AG10803 (cell line): ENCODE results near the gene CHRNA5.
"Not testable (repeated sequence)": the region's sequence is repeated elsewhere in the genome, so short reads cannot be mapped to it uniquely, and the experiment has no call there.

Experiments used
- DNase-seq: peaks from one replicate; pipeline ENCODE4 v3.0.0; 2010; ENCODE audit warnings: low read depth
- H3K4me3 ChIP-seq: 2 replicates; pipeline ENCODE4 v1.5.1; 2011; ENCODE audit warnings: mild to moderate bottlenecking, low read length, control low read depth
- TF ChIP-seq, protein P1 (sequence below): conservative IDR thresholded peaks from 2 replicates; pipeline ENCODE4 v1.5.1; 2011; ENCODE audit warnings: mild to moderate bottlenecking, low read length, control low read depth, inconsistent platforms

CHRNA5 gene

DNA sequence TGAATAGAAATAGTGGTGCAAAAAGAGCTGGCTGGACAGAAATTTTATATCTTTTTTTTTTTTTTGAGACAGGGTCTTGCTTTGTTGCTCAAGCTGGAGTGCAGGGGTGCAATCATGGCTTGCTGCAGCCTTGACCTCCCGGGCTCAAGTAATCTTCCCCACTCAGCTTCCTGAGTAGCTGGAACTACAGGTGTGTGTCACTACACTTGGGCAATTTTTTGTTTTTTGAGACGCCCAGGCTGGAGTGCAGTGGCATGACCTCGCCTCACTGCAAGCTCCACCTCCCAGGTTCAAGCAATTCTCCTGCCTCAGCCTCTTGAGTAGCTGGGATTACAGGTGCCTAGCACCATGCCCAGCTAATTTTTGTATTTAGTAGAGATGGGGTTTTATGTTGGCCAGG is 33.0 kb downstream of the CHRNA5 start:
- DNase-seq: no peak
- TF ChIP-seq, protein P1, sequence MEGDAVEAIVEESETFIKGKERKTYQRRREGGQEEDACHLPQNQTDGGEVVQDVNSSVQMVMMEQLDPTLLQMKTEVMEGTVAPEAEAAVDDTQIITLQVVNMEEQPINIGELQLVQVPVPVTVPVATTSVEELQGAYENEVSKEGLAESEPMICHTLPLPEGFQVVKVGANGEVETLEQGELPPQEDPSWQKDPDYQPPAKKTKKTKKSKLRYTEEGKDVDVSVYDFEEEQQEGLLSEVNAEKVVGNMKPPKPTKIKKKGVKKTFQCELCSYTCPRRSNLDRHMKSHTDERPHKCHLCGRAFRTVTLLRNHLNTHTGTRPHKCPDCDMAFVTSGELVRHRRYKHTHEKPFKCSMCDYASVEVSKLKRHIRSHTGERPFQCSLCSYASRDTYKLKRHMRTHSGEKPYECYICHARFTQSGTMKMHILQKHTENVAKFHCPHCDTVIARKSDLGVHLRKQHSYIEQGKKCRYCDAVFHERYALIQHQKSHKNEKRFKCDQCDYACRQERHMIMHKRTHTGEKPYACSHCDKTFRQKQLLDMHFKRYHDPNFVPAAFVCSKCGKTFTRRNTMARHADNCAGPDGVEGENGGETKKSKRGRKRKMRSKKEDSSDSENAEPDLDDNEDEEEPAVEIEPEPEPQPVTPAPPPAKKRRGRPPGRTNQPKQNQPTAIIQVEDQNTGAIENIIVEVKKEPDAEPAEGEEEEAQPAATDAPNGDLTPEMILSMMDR: no peak
- no peak overlapping the region for H3K4me3 ChIP-seq

DNA sequence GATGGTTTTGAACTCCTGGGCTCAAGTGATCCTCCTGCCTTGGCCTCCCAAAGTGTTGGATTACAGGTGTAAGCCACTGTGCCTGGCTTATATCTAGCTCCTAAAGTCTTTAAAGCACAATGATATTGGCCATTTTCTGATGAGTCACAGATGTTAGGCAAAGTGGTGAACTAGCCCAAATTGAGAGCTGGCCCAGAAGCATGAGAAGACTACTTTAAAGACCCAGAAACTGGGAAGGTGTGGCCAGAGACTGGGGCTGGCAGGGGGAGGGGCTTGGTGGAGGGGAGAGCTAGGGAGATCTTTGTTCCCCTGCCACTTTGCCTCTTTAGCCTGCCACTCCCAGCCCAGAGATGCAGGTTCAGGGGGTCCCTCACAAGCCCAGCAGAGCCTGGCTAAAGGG is 33.9 kb downstream of the CHRNA5 start:
- DNase-seq: no peak
- TF ChIP-seq, protein P1: no peak
- H3K4me3 ChIP-seq: no peak overlapping the region

DNA sequence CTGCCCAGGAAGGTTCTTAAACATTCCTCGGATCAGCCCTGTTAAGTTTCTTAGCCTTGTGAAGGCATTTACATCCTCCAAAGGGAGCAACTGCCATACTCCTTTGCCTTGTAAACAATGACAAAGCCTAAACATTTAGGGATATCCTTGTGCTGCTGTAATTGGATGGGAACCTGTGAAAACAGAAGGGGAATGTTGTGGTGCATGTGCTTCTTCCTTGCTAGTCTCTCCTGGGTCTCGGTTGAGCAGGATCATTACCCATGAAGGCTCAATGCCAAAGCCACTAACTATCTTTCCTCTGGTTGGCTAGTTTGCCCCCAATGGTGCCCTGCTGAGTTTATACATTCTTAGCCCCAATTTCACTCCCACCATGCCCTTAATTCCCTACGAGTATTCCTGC is 38.1 kb downstream of the CHRNA5 start:
- no peak for DNase-seq
- TF ChIP-seq, protein P1: no peak
- H3K4me3 ChIP-seq: no peak overlapping the region

DNA sequence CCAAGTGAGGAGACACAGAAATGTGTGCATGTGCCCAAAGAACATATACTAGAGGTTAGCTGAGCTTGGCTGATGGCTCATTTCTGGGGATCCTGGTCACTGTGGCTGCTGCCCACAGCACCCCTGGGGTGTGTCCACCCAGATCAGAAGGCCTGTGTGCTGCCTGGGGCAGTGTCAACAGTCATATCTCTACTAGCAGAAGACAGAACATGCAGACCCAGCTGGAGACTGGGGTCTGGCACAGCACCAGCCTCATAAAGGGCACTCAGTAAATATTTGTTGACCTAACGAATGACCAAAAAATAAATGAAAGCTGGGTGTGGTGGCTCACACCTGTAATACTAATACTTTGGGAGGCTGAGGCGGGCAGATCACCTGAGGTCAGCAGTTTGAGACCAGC is 39.1 kb downstream of the CHRNA5 start:
- TF ChIP-seq, protein P1: no peak
- DNase-seq: no peak
- H3K4me3 ChIP-seq: no peak overlapping the region

DNA sequence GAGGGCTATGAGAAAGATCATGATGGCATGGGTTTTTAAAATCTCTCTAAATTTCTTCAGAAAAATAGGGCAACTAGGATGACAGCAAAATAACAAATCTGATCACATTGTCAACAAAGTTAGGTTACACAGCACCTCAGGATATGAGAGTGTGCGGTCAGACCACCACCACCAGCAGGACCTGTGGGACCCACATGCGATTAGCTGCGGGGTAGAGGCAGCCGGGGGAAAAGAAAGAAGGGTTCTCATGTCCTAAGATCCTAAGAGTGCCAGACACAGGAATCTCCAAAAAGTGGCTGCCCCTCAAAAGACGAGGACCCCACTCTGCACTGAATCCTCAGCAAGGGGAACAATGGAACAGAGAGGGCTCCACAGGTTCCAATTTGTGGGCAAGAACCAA is 39.9 kb downstream of the CHRNA5 start:
- H3K4me3 ChIP-seq: no peak overlapping the region
- TF ChIP-seq, protein P1: no peak
- DNase-seq: no peak

DNA sequence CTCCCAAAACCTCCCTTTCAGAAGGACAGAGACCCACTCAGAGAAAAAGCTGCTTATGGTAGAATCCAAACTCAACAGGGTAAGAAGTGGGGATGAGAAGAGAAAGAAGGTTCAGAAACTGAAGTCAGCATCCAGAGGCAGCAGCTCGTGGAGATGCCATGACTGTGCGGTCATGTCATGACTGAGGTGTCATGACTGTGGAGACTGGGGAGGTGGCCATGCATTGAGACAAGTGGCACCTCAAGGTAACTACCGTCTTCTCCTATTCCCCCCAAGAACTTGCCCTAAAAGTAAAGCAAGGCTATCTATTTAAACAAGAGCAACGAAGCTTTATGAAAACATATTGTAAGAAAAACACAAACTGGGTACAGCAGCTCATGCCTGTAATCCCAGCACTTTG is 40.4 kb downstream of the CHRNA5 start:
- TF ChIP-seq, protein P1: no peak
- no peak for DNase-seq
- H3K4me3 ChIP-seq: no peak overlapping the region

DNA sequence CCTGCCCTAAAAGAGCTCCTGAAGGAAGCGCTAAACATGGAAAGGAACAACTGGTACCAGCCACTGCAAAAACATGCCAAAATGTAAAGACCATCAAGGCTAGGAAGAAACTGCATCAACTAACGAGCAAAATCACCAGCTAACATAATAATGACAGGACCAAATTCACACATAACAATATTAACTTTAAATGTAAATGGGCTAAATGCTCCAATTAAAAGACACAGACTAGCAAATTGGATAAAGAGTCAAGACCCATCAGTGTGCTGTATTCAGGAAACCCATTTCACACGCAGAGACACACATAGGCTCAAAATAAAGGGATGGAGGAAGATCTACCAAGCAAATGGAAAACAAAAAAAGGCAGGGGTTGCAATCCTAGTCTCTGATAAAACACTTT is 44.2 kb downstream of the CHRNA5 start:
- not testable (repeated sequence) for H3K4me3 ChIP-seq, DNase-seq

DNA sequence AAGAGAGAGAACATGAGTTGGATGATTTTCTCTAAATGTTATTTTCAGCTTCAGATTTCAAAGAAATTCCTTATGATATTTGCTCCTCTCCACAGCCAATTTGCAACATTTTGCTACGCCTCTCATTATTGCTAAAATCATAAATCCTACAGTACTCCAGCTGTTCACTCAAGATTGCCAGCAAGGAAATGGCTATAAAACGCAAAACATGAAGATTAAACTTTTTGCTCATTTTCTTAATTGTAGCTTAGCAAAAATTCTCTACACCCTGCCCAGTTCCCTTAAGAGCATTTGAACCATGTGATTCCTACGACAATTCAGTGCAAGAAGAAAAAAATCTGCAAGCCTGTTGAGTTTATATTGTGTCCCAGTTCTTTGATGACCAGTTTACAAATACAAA is 48.7 kb downstream of the CHRNA5 start:
- no peak overlapping the region for H3K4me3 ChIP-seq
- no peak for DNase-seq
- TF ChIP-seq, protein P1: no peak
